ENCODE data around the gene PHC2. TPM values are rescaled to one million over a fixed set of nuclear protein-coding genes. Genes with fewer than 3 reads are reported as not detected.

Gene PHC2
- polyA plus RNA-seq, 1 donor (not counting 4 experiments of a cell fraction or from before 2014, with no cell fraction given): 51.7 TPM

GRCh38 chr1:33454646-33455282, 23.9 kb upstream of the PHC2 start:
- no peaks in the 10 kb centered on the region for H3K79me2 ChIP-seq (ENCODE audit: control insufficient read depth, insufficient read depth, low read length)
- TF ChIP-seq, protein P1, sequence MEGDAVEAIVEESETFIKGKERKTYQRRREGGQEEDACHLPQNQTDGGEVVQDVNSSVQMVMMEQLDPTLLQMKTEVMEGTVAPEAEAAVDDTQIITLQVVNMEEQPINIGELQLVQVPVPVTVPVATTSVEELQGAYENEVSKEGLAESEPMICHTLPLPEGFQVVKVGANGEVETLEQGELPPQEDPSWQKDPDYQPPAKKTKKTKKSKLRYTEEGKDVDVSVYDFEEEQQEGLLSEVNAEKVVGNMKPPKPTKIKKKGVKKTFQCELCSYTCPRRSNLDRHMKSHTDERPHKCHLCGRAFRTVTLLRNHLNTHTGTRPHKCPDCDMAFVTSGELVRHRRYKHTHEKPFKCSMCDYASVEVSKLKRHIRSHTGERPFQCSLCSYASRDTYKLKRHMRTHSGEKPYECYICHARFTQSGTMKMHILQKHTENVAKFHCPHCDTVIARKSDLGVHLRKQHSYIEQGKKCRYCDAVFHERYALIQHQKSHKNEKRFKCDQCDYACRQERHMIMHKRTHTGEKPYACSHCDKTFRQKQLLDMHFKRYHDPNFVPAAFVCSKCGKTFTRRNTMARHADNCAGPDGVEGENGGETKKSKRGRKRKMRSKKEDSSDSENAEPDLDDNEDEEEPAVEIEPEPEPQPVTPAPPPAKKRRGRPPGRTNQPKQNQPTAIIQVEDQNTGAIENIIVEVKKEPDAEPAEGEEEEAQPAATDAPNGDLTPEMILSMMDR (optimal IDR thresholded peaks at IDR 0.05 in 1 of 3, IDR thresholded peaks at IDR 0.05 in 1 of 3, conservative IDR thresholded peaks at IDR 0.05 in 1 of 3; ENCODE audit: extremely low read depth in 1 of 3, insufficient read depth in 2 of 3, low read length in 3 of 3): no peak
- TF ChIP-seq EZH2 (IDR thresholded peaks at IDR 0.05; ENCODE audit: low read length): no peak
- H2AFZ ChIP-seq (ENCODE audit: control insufficient read depth, low read length): no peak overlapping the region
- FAIRE-seq: no peak
- H3K9ac ChIP-seq (ENCODE audit: control insufficient read depth, extremely low read depth, insufficient read depth, low read length): no peak overlapping the region
- H3K27ac ChIP-seq (ENCODE audit: control insufficient read depth, insufficient read depth, low read length): no peak overlapping the region
- H3K4me3 ChIP-seq (ENCODE audit: control insufficient read depth in 2 of 3, extremely low read depth in 1 of 3, insufficient read depth in 2 of 3, low read depth in 1 of 3, low read length in 3 of 3): no peak overlapping the region
- H3K4me1 ChIP-seq (ENCODE audit: control insufficient read depth, extremely low read depth, insufficient read depth, low read length): peaks cover 18% of the 10 kb centered on the region
- H3K36me3 ChIP-seq (ENCODE audit: control insufficient read depth in 2 of 2, extremely low read depth in 1 of 2, insufficient read depth in 2 of 2, low read length in 2 of 2): no peaks in the 10 kb centered on the region
- no peak for DNase-seq (ENCODE audit: low read depth, low spot score)
- H3K9me1 ChIP-seq (ENCODE audit: control insufficient read depth, extremely low read depth, insufficient read depth, low read length): no peaks in the 10 kb centered on the region
- H3K27me3 ChIP-seq (ENCODE audit: control insufficient read depth, extremely low read depth, insufficient read depth, low read length): no peaks in the 10 kb centered on the region
- dilution Hi-C loops (cut with MboI; ENCODE audit: extremely low pct_ligation_motif_present, low sequenced_read_pairs): no loop called here
- H4K20me1 ChIP-seq (ENCODE audit: control insufficient read depth, extremely low read depth, insufficient read depth, low read length): no peaks in the 10 kb centered on the region
- H3K9me3 ChIP-seq (ENCODE audit: control insufficient read depth, low read depth, low read length): no peaks in the 10 kb centered on the region
- no peak overlapping the region for H3K4me2 ChIP-seq (ENCODE audit: control insufficient read depth, extremely low read depth, insufficient read depth, low read depth, low read length)

DNA sequence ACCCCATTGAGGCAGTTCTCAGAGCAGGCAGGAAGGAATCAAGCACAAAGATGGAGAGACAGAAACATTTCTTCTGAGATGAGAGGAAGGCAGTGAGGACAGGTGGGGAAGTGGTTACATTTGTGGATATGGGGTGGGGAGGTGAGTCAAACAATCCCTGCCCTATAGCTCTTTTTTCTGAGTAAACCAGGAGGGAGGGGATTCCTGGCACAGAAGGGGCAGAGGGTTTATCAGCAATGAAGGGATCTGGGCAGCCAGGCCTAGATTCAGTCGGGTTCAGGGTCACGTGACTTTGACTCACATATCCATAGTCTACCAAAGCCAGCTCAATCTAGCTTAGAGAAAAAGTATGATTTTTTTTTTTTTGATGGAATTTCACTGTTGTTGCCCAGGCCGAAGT, 15.7 kb upstream of the PHC2 start:
- no peak for DNase-seq (ENCODE audit: low read depth, low spot score)
- Histone ChIP-seq H3K79me2 (ENCODE audit: control insufficient read depth, insufficient read depth, low read length) (no peaks in the 10 kb centered on the region), H3K27me3 (ENCODE audit: control insufficient read depth, extremely low read depth, insufficient read depth, low read length) (no peaks in the 10 kb centered on the region), H2AFZ (ENCODE audit: control insufficient read depth, low read length) (peak overlapping the region; percentile 67), H3K4me3 (ENCODE audit: control insufficient read depth in 2 of 3, extremely low read depth in 1 of 3, insufficient read depth in 2 of 3, low read depth in 1 of 3, low read length in 3 of 3) (no peak overlapping the region), H3K9me1 (ENCODE audit: control insufficient read depth, extremely low read depth, insufficient read depth, low read length) (no peaks in the 10 kb centered on the region), H3K4me2 (ENCODE audit: control insufficient read depth, extremely low read depth, insufficient read depth, low read depth, low read length) (peak overlapping the region; percentile 27), H3K9ac (ENCODE audit: control insufficient read depth, extremely low read depth, insufficient read depth, low read length) (no peak overlapping the region), H3K27ac (ENCODE audit: control insufficient read depth, insufficient read depth, low read length) (no peak overlapping the region), H3K36me3 (ENCODE audit: control insufficient read depth in 2 of 2, extremely low read depth in 1 of 2, insufficient read depth in 2 of 2, low read length in 2 of 2) (no peaks in the 10 kb centered on the region), H4K20me1 (ENCODE audit: control insufficient read depth, extremely low read depth, insufficient read depth, low read length) (no peaks in the 10 kb centered on the region), H3K4me1 (ENCODE audit: control insufficient read depth, extremely low read depth, insufficient read depth, low read length) (peaks cover 31% of the 10 kb centered on the region), H3K9me3 (ENCODE audit: control insufficient read depth, low read depth, low read length) (no peaks in the 10 kb centered on the region)
- no peak for FAIRE-seq
- TF ChIP-seq, protein P1 (optimal IDR thresholded peaks at IDR 0.05 in 1 of 3, IDR thresholded peaks at IDR 0.05 in 1 of 3, conservative IDR thresholded peaks at IDR 0.05 in 1 of 3; ENCODE audit: extremely low read depth in 1 of 3, insufficient read depth in 2 of 3, low read length in 3 of 3): no peak
- TF ChIP-seq EZH2 (IDR thresholded peaks at IDR 0.05; ENCODE audit: low read length): no peak
- dilution Hi-C loops (cut with MboI; ENCODE audit: extremely low pct_ligation_motif_present, low sequenced_read_pairs): no loop called here
